Activated CD8-positive, alpha-beta memory T cell treated with anti-CD3 and anti-CD28 coated beads, Interleukin-2, amount 10 ng/mL, durations not matched to agents 7 days and 5 days (primary cell): ENCODE measurements around the gene ASTE1. TPM values are rescaled to one million over a fixed set of nuclear protein-coding genes. Genes with fewer than 3 reads are reported as not detected.

Experiments
- ATAC-seq: fragments of 150-1000 bp; cut with Tn5 transposase; one replicate; pipeline ENCODE4 v1.10.0; 2021; ENCODE audit warnings: moderate library complexity
- CTCF ChIA-PET: fragments of 350-600 bp; sonication (Branson Sonifier 250); formaldehyde crosslinking; loops from one replicate; lab custom pipeline; 2021; ENCODE audit warnings: antibody characterized with exemption; lab: Charles Lee
- DNase-seq: peaks from one replicate; pipeline ENCODE4 v3.0.0-alpha.2; 2020
- H3K27ac Mint-ChIP-seq: one replicate; pipeline ENCODE4 v1.8.0; 2021; ENCODE audit warnings: mild to moderate bottlenecking, mixed read lengths
- H3K27me3 Mint-ChIP-seq: one replicate; pipeline ENCODE4 v1.8.0; 2021; ENCODE audit warnings: mixed read lengths
- H3K36me3 Mint-ChIP-seq: one replicate; pipeline ENCODE4 v1.8.0; 2021; ENCODE audit warnings: mild to moderate bottlenecking, mixed read lengths
- H3K4me1 Mint-ChIP-seq: one replicate; pipeline ENCODE4 v1.8.0; 2021; ENCODE audit warnings: mixed read lengths
- H3K4me3 Mint-ChIP-seq: one replicate; pipeline ENCODE4 v1.8.0; 2021; ENCODE audit warnings: mild to moderate bottlenecking, moderate library complexity, mixed read lengths
- H3K9me3 Mint-ChIP-seq: one replicate; pipeline ENCODE4 v1.8.0; 2022; ENCODE audit warnings: low read depth, mixed read lengths
- total RNA-seq, 2 experiments: library from RNA; stranded (reverse); gene quantifications; one replicate each; pipeline ENCODE4 v1.2.3, GENCODE V29; 2021

The ASTE1 gene
- total RNA-seq, 2 experiments from 2014 or later, result 10.9 to 14.2 TPM

DNA sequence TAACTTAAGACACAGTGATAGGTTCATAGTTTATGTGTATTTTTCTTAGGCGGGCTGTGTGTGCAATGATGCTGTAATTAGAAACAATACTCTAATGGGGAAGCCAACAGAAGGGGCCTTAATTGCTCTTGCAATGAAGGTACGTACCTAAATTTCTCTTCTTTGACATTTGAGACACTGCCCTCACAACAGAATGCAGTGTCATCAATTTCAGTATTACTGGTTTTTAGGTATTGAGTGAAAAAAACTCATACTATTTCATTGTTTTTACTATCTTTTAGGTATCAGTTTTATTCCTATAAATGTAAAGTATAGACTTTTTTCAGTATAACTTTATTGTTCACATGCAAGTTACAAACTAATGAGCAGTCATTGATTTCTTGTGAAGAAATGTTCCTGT lies 59.3 kb downstream of the ASTE1 start:
- H3K4me1 Mint-ChIP-seq, result peaks cover 4% of the 10 kb centered on the region
- ATAC-seq (no peak), DNase-seq (no peak)
- H3K9me3 Mint-ChIP-seq, result no peaks in the 10 kb centered on the region
- H3K4me3 Mint-ChIP-seq, result no peak overlapping the region
- no peaks in the 10 kb centered on the region for H3K27me3 Mint-ChIP-seq
- H3K27ac Mint-ChIP-seq, result no peak overlapping the region
- H3K36me3 Mint-ChIP-seq, result peaks cover 56% of the 10 kb centered on the region
- CTCF ChIA-PET, result no interaction called here

DNA sequence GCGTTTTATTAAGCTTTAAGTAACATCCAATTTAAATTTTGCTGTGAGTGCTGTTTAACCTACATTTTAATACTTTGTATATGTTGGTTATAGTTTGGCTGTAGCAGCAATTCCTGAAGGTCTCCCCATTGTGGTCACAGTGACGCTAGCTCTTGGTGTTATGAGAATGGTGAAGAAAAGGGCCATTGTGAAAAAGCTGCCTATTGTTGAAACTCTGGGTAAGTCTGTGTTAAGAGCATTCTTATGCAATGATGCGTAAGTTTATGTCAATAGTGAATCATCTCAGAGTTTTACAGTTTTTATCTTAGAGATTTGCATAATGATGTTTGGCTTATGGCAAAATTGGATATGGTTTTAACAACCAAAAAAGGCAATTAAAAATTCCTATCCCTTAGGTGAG lies 62.7 kb downstream of the ASTE1 start:
- H3K4me3 Mint-ChIP-seq, result no peak overlapping the region

More for the DNA sequence above, 62.7 kb downstream of the ASTE1 start:
- ATAC-seq (no peak), DNase-seq (no peak)
- H3K36me3 Mint-ChIP-seq, result peaks cover 55% of the 10 kb centered on the region
- no peaks in the 10 kb centered on the region for H3K4me1 Mint-ChIP-seq
- no peaks in the 10 kb centered on the region for H3K9me3 Mint-ChIP-seq
- H3K27ac Mint-ChIP-seq, result no peak overlapping the region
- CTCF ChIA-PET, result no interaction called here
- H3K27me3 Mint-ChIP-seq, result no peaks in the 10 kb centered on the region

Other genes with a start within 250 kb of the ASTE1 start
- gene ATP2C1, start 132.7 kb downstream of the ASTE1 start, total RNA-seq, result 10 to 100 TPM; 64.0 to 65.7 TPM
- 1 to 10 TPM in 1 of 2 experiments, under 1 TPM in 1; 0.96 to 1.3 TPM for gene NEK11, start 52 bp upstream of the ASTE1 start, total RNA-seq